ENCODE data around the gene CYP4A22. TPM values are rescaled to one million over a fixed set of nuclear protein-coding genes. Genes with fewer than 3 reads are reported as not detected.

CYP4A22 gene
- total and polyA plus RNA-seq, 2 donors: 0.02 TPM; not detected in 1

- H3K4me3 ChIP-seq (ENCODE audit: low read length in 2 of 2): no peak overlapping the region
- peaks cover 0 to 7% of the 10 kb centered on the region in 2 donors for H3K4me1 ChIP-seq (ENCODE audit: control insufficient read depth in 2 of 2, insufficient read depth in 2 of 2, low read length in 2 of 2)
- no peak overlapping the region for H3K27ac ChIP-seq (ENCODE audit: low read depth in 1 of 2, low read length in 1 of 2)
- H3K36me3 ChIP-seq (ENCODE audit: control insufficient read depth in 2 of 2, insufficient read depth in 2 of 2, low read length in 1 of 2): no peaks in the 10 kb centered on the region
- no peak for DNase-seq (ENCODE audit: low read depth in 6 of 9, low spot score in 9 of 9)
- H3K27me3 ChIP-seq (ENCODE audit: control insufficient read depth in 2 of 2, insufficient read depth in 1 of 2, low read length in 1 of 2): peaks cover 0 to 10% of the 10 kb centered on the region in 2 donors
- H3K9me3 ChIP-seq (ENCODE audit: control insufficient read depth in 2 of 2, insufficient read depth in 1 of 2, low read length in 1 of 2): no peaks in the 10 kb centered on the region
Observed at GRCh38 chr1:47174656-47175020, 37.4 kb downstream of the CYP4A22 start.

- Histone ChIP-seq H3K36me3 (ENCODE audit: control insufficient read depth in 2 of 2, insufficient read depth in 2 of 2, low read length in 1 of 2) (no peaks in the 10 kb centered on the region), H3K27me3 (ENCODE audit: control insufficient read depth in 2 of 2, insufficient read depth in 1 of 2, low read length in 1 of 2) (peaks cover 0 to 18% of the 10 kb centered on the region in 2 donors), H3K4me3 (ENCODE audit: low read length in 2 of 2) (no peak overlapping the region), H3K4me1 (ENCODE audit: control insufficient read depth in 2 of 2, insufficient read depth in 2 of 2, low read length in 2 of 2) (peaks cover 0 to 7% of the 10 kb centered on the region in 2 donors), H3K9me3 (ENCODE audit: control insufficient read depth in 2 of 2, insufficient read depth in 1 of 2, low read length in 1 of 2) (no peaks in the 10 kb centered on the region), H3K27ac (ENCODE audit: low read depth in 1 of 2, low read length in 1 of 2) (no peak overlapping the region)
- DNase-seq (ENCODE audit: low read depth in 6 of 9, low spot score in 9 of 9): peak in 6 of 9 donors; percentile 16 to 49 (median 30)
- 21% methylated on average over 11 of the region's 11 CpGs for WGBS
Observed at GRCh38 chr1:47175227-47175934, 38.1 kb downstream of the CYP4A22 start.

- Histone ChIP-seq H3K27ac (ENCODE audit: low read depth in 1 of 2, low read length in 1 of 2) (no peak overlapping the region), H3K4me3 (ENCODE audit: low read length in 2 of 2) (no peak overlapping the region), H3K4me1 (ENCODE audit: control insufficient read depth in 2 of 2, insufficient read depth in 2 of 2, low read length in 2 of 2) (peaks cover 0 to 7% of the 10 kb centered on the region in 2 donors), H3K9me3 (ENCODE audit: control insufficient read depth in 2 of 2, insufficient read depth in 1 of 2, low read length in 1 of 2) (no peaks in the 10 kb centered on the region), H3K27me3 (ENCODE audit: control insufficient read depth in 2 of 2, insufficient read depth in 1 of 2, low read length in 1 of 2) (peaks cover 3 to 29% of the 10 kb centered on the region in 2 donors), H3K36me3 (ENCODE audit: control insufficient read depth in 2 of 2, insufficient read depth in 2 of 2, low read length in 1 of 2) (no peaks in the 10 kb centered on the region)
- DNase-seq (ENCODE audit: low read depth in 6 of 9, low spot score in 9 of 9): no peak
- WGBS: 93% methylated on average over 6 of the region's 6 CpGs
Observed at GRCh38 chr1:47178020-47178419, 40.8 kb downstream of the CYP4A22 start.

GRCh38 chr1:47178654-47179016 is 41.4 kb downstream of the CYP4A22 start:
- peaks cover 3 to 32% of the 10 kb centered on the region in 2 donors for H3K27me3 ChIP-seq (ENCODE audit: control insufficient read depth in 2 of 2, insufficient read depth in 1 of 2, low read length in 1 of 2)
- DNase-seq (ENCODE audit: low read depth in 6 of 9, low spot score in 9 of 9): no peak
- peaks cover 0 to 7% of the 10 kb centered on the region in 2 donors for H3K4me1 ChIP-seq (ENCODE audit: control insufficient read depth in 2 of 2, insufficient read depth in 2 of 2, low read length in 2 of 2)
- 87% methylated on average over 8 of the region's 8 CpGs for WGBS
- H3K4me3 ChIP-seq (ENCODE audit: low read length in 2 of 2): no peak overlapping the region
- no peak overlapping the region for H3K27ac ChIP-seq (ENCODE audit: low read depth in 1 of 2, low read length in 1 of 2)
- no peaks in the 10 kb centered on the region for H3K9me3 ChIP-seq (ENCODE audit: control insufficient read depth in 2 of 2, insufficient read depth in 1 of 2, low read length in 1 of 2)
- no peaks in the 10 kb centered on the region for H3K36me3 ChIP-seq (ENCODE audit: control insufficient read depth in 2 of 2, insufficient read depth in 2 of 2, low read length in 1 of 2)

GRCh38 chr1:47179017-47179987 is 42.1 kb downstream of the CYP4A22 start:
- Histone ChIP-seq H3K4me1 (ENCODE audit: control insufficient read depth in 2 of 2, insufficient read depth in 2 of 2, low read length in 2 of 2) (peaks cover 0 to 7% of the 10 kb centered on the region in 2 donors), H3K9me3 (ENCODE audit: control insufficient read depth in 2 of 2, insufficient read depth in 1 of 2, low read length in 1 of 2) (no peaks in the 10 kb centered on the region), H3K36me3 (ENCODE audit: control insufficient read depth in 2 of 2, insufficient read depth in 2 of 2, low read length in 1 of 2) (no peaks in the 10 kb centered on the region), H3K27ac (ENCODE audit: low read depth in 1 of 2, low read length in 1 of 2) (no peak overlapping the region), H3K27me3 (ENCODE audit: control insufficient read depth in 2 of 2, insufficient read depth in 1 of 2, low read length in 1 of 2) (peaks cover 3 to 32% of the 10 kb centered on the region in 2 donors), H3K4me3 (ENCODE audit: low read length in 2 of 2) (no peak overlapping the region)
- WGBS: 13% methylated on average over 30 of the region's 30 CpGs
- peak in 8 of 9 donors; percentile 48 to 80 (median 62) for DNase-seq (ENCODE audit: low read depth in 6 of 9, low spot score in 9 of 9)

- DNase-seq (ENCODE audit: low read depth in 6 of 9, low spot score in 9 of 9): no peak
- no peak overlapping the region for H3K27ac ChIP-seq (ENCODE audit: low read depth in 1 of 2, low read length in 1 of 2)
Observed at GRCh38 chr1:47179988-47180563, 42.8 kb downstream of the CYP4A22 start.

GRCh38 chr1:47180603-47181094 is 43.4 kb downstream of the CYP4A22 start:
- Histone ChIP-seq H3K36me3 (ENCODE audit: control insufficient read depth in 2 of 2, insufficient read depth in 2 of 2, low read length in 1 of 2) (no peaks in the 10 kb centered on the region), H3K4me3 (ENCODE audit: low read length in 2 of 2) (no peak overlapping the region), H3K27ac (ENCODE audit: low read depth in 1 of 2, low read length in 1 of 2) (no peak overlapping the region), H3K4me1 (ENCODE audit: control insufficient read depth in 2 of 2, insufficient read depth in 2 of 2, low read length in 2 of 2) (peaks cover 0 to 7% of the 10 kb centered on the region in 2 donors), H3K27me3 (ENCODE audit: control insufficient read depth in 2 of 2, insufficient read depth in 1 of 2, low read length in 1 of 2) (peaks cover 3 to 29% of the 10 kb centered on the region in 2 donors), H3K9me3 (ENCODE audit: control insufficient read depth in 2 of 2, insufficient read depth in 1 of 2, low read length in 1 of 2) (no peaks in the 10 kb centered on the region)
- no peak for DNase-seq (ENCODE audit: low read depth in 6 of 9, low spot score in 9 of 9)
- 72% methylated on average over 3 of the region's 3 CpGs for WGBS

More at GRCh38 chr1:47179988-47180563, 42.8 kb downstream of the CYP4A22 start:
- H3K4me3 ChIP-seq (ENCODE audit: low read length in 2 of 2): no peak overlapping the region
- H3K9me3 ChIP-seq (ENCODE audit: control insufficient read depth in 2 of 2, insufficient read depth in 1 of 2, low read length in 1 of 2): no peaks in the 10 kb centered on the region
- H3K36me3 ChIP-seq (ENCODE audit: control insufficient read depth in 2 of 2, insufficient read depth in 2 of 2, low read length in 1 of 2): no peaks in the 10 kb centered on the region
- peaks cover 3 to 29% of the 10 kb centered on the region in 2 donors for H3K27me3 ChIP-seq (ENCODE audit: control insufficient read depth in 2 of 2, insufficient read depth in 1 of 2, low read length in 1 of 2)
- H3K4me1 ChIP-seq (ENCODE audit: control insufficient read depth in 2 of 2, insufficient read depth in 2 of 2, low read length in 2 of 2): peaks cover 0 to 7% of the 10 kb centered on the region in 2 donors
- 93% methylated on average over 3 of the region's 3 CpGs for WGBS

GRCh38 chr1:47181095-47181954 is 44.1 kb downstream of the CYP4A22 start:
- H3K9me3 ChIP-seq (ENCODE audit: control insufficient read depth in 2 of 2, insufficient read depth in 1 of 2, low read length in 1 of 2): no peaks in the 10 kb centered on the region
- no peak overlapping the region for H3K4me3 ChIP-seq (ENCODE audit: low read length in 2 of 2)
- H3K4me1 ChIP-seq (ENCODE audit: control insufficient read depth in 2 of 2, insufficient read depth in 2 of 2, low read length in 2 of 2): peaks cover 0 to 7% of the 10 kb centered on the region in 2 donors
- H3K27me3 ChIP-seq (ENCODE audit: control insufficient read depth in 2 of 2, insufficient read depth in 1 of 2, low read length in 1 of 2): peaks cover 3 to 29% of the 10 kb centered on the region in 2 donors
- 60% methylated on average over 18 of the region's 18 CpGs for WGBS
- no peak for DNase-seq (ENCODE audit: low read depth in 6 of 9, low spot score in 9 of 9)
- no peaks in the 10 kb centered on the region for H3K36me3 ChIP-seq (ENCODE audit: control insufficient read depth in 2 of 2, insufficient read depth in 2 of 2, low read length in 1 of 2)
- no peak overlapping the region for H3K27ac ChIP-seq (ENCODE audit: low read depth in 1 of 2, low read length in 1 of 2)
